ENCODE data around the gene RBM44.
"Not testable (repeated sequence)": the region's sequence is repeated elsewhere in the genome, so short reads cannot be mapped to it uniquely, and the experiment has no call there.

Gene RBM44

GRCh38 chr2:237759176-237759575 is 39.4 kb upstream of the RBM44 start:
- Histone ChIP-seq H3K4me3 (ENCODE audit: low read length) (no peak overlapping the region), H3K27me3 (ENCODE audit: control insufficient read depth, insufficient read depth, low read length) (no peaks in the 10 kb centered on the region), H3K36me3 (ENCODE audit: control insufficient read depth, insufficient read depth, low read length) (peaks cover 10% of the 10 kb centered on the region; the same call in 1 of the 2 replicates), H3K4me1 (ENCODE audit: control insufficient read depth, insufficient read depth, low read length) (no peaks in the 10 kb centered on the region), H3K9me3 (ENCODE audit: control insufficient read depth, insufficient read depth, low read length) (no peaks in the 10 kb centered on the region; the same call in 1 of the 2 replicates), H3K27ac (ENCODE audit: low read length) (no peak overlapping the region)
- no peak for DNase-seq (ENCODE audit: low read depth, low spot score)
- WGBS (ENCODE audit: insufficient coverage, insufficient read length) = no CpG with 5 or more reads among the region's 10 CpGs

DNA sequence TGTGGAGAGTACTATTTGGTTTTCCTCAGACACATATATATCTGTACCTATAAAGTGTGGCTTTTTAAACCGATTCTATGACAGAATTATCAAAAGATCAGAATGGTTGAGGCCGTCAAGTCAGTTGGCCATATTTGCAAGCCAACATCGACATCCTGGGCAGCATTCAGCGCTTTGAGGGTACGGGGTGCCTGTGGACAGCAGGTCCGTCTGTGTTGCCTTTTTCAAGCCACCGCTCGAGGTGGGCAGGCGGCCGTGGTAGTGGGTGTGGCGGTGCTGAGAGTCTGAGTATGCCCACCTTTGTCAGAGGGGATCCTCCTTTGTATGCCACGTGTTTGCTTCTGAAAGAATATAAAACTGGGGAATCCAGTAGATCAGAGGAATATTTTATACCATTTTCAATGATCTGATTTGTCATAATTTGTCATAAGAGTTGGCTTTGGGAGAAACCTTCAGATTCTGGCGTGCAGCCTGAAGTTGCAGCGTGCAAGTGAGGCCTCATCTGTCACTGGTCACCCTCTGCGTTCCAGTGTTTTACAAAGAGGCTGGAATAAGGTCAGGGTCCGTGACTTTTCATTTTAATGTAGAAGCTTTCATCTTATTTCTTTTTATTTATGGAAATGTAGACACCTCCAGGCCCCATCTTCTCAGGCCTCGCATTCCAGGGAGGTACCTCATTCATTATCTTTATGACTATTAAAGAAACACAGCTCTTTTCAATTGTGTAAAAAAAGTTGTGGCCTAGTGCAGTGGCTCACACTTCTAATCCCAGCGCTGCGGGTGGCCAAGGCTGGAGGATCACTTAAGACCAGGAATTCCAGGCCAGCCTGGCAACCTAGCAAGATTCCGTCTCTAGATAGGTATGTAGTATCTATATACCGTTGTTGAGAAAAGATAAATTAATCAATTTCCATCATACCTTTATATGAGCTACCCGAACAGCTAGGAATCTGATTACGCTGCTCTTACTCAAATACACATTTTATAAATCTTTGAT is 37.8 kb upstream of the RBM44 start:
- Histone ChIP-seq H3K9me3 (ENCODE audit: control insufficient read depth, insufficient read depth, low read length) (no peaks in the 10 kb centered on the region; the same call in 1 of the 2 replicates), H3K27me3 (ENCODE audit: control insufficient read depth, insufficient read depth, low read length) (no peaks in the 10 kb centered on the region), H3K27ac (ENCODE audit: low read length) (no peak overlapping the region), H3K4me3 (ENCODE audit: low read length) (no peak overlapping the region), H3K4me1 (ENCODE audit: control insufficient read depth, insufficient read depth, low read length) (no peaks in the 10 kb centered on the region), H3K36me3 (ENCODE audit: control insufficient read depth, insufficient read depth, low read length) (peaks cover 8% of the 10 kb centered on the region; the same call in 1 of the 2 replicates)
- WGBS (ENCODE audit: insufficient coverage, insufficient read length) = no CpG with 5 or more reads among the region's 23 CpGs
- DNase-seq (ENCODE audit: low read depth, low spot score) = no peak

DNA sequence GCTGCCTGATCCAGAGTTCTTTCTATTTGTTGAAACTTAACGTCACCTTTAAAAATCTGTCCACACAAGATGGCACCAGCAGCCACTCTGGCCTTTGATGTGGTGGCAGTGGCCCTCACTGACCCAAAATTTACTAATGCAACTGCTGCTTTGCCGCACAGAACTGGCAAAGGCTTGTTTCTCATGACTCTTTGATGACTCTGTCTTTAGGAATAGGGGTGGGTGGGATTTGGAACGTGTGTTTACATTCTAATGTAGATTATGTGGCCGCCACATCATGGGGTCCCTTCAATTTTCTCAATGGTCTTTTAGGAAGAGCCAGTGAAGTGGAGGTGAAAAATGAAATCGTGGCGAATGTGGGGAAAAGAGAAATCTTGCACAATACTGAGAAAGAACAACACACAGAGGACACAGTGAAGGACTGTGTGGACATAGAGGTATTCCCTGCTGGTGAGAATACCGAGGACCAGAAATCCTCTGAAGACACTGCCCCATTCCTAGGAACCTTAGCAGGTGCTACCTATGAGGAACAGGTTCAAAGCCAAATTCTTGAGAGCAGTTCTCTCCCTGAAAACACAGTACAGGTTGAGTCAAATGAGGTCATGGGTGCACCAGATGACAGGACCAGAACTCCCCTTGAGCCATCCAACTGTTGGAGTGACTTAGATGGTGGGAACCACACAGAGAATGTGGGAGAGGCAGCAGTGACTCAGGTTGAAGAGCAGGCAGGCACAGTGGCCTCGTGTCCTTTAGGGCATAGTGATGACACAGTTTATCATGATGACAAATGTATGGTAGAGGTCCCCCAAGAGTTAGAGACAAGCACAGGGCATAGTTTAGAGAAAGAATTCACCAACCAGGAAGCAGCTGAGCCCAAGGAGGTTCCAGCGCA is 36.0 kb upstream of the RBM44 start:
- not testable (repeated sequence) for H3K4me3 ChIP-seq (ENCODE audit: low read length); H3K36me3 ChIP-seq (ENCODE audit: control insufficient read depth, insufficient read depth, low read length); DNase-seq (ENCODE audit: low read depth, low spot score); H3K9me3 ChIP-seq (ENCODE audit: control insufficient read depth, insufficient read depth, low read length); H3K4me1 ChIP-seq (ENCODE audit: control insufficient read depth, insufficient read depth, low read length); H3K27ac ChIP-seq (ENCODE audit: low read length); H3K27me3 ChIP-seq (ENCODE audit: control insufficient read depth, insufficient read depth, low read length)
- WGBS (ENCODE audit: insufficient coverage, insufficient read length) = no CpG with 5 or more reads among the region's 9 CpGs

GRCh38 chr2:237763812-237764211 is 34.8 kb upstream of the RBM44 start:
- H3K4me1 ChIP-seq (ENCODE audit: control insufficient read depth, insufficient read depth, low read length) = no peaks in the 10 kb centered on the region
- no peak overlapping the region for H3K4me3 ChIP-seq (ENCODE audit: low read length)
- no peak for DNase-seq (ENCODE audit: low read depth, low spot score)
- no peaks in the 10 kb centered on the region for H3K9me3 ChIP-seq (ENCODE audit: control insufficient read depth, insufficient read depth, low read length)
- WGBS (ENCODE audit: insufficient coverage, insufficient read length) = no CpG with 5 or more reads among the region's 10 CpGs
- no peak overlapping the region for H3K27ac ChIP-seq (ENCODE audit: low read length)
- peaks cover 8% of the 10 kb centered on the region; the same call in 1 of the 2 replicates for H3K36me3 ChIP-seq (ENCODE audit: control insufficient read depth, insufficient read depth, low read length)
- no peaks in the 10 kb centered on the region for H3K27me3 ChIP-seq (ENCODE audit: control insufficient read depth, insufficient read depth, low read length)

DNA sequence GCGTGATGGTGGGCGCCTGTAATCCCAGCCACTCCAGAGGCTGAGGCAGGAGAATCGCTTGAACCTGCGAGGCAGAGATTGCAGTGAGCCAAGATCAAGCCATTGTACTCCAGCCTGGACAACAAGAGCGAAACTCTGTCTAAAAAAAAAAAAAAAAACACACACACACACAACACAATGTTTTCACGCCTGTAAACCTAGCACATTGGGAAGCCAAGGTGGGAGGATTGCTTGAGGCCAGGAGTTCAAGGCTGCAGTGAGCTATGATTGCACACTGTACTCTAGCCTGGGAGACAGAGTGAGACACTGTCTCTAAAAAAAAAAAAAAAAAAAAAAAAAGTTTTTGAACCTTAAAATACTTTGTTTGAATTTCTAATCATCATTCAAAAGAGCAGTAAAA is 33.5 kb upstream of the RBM44 start:
- H3K36me3 ChIP-seq (ENCODE audit: control insufficient read depth, insufficient read depth, low read length); H3K27me3 ChIP-seq (ENCODE audit: control insufficient read depth, insufficient read depth, low read length); DNase-seq (ENCODE audit: low read depth, low spot score); H3K4me1 ChIP-seq (ENCODE audit: control insufficient read depth, insufficient read depth, low read length); H3K4me3 ChIP-seq (ENCODE audit: low read length); H3K27ac ChIP-seq (ENCODE audit: low read length); H3K9me3 ChIP-seq (ENCODE audit: control insufficient read depth, insufficient read depth, low read length): not testable (repeated sequence)
- WGBS (ENCODE audit: insufficient coverage, insufficient read length) = no CpG with 5 or more reads among the region's 6 CpGs

DNA sequence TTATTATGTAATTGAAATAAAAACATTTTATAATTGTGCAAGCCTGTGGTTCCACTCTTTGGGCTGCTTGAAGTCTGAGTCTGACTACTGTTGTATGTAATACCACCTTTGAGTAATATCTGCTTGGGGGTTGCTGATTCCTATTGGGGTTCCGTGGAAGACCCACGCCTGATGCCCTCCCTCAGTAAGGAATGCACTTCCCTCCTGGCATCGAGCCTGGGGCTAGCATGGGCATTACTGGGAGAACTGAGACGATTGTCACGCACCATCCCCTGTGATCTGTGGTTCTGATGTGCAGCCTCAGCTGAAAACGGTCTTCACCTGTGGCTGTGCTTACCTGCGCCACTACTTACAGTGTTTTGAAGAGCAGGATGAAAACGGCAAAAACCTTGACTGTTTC is 32.7 kb upstream of the RBM44 start:
- Histone ChIP-seq H3K4me1 (ENCODE audit: control insufficient read depth, insufficient read depth, low read length) (no peaks in the 10 kb centered on the region), H3K36me3 (ENCODE audit: control insufficient read depth, insufficient read depth, low read length) (peaks cover 2% of the 10 kb centered on the region; the same call in 1 of the 2 replicates), H3K27me3 (ENCODE audit: control insufficient read depth, insufficient read depth, low read length) (no peaks in the 10 kb centered on the region), H3K9me3 (ENCODE audit: control insufficient read depth, insufficient read depth, low read length) (no peaks in the 10 kb centered on the region), H3K27ac (ENCODE audit: low read length) (no peak overlapping the region), H3K4me3 (ENCODE audit: low read length) (no peak overlapping the region)
- no peak for DNase-seq (ENCODE audit: low read depth, low spot score)
- no CpG with 5 or more reads among the region's 8 CpGs for WGBS (ENCODE audit: insufficient coverage, insufficient read length)

DNA sequence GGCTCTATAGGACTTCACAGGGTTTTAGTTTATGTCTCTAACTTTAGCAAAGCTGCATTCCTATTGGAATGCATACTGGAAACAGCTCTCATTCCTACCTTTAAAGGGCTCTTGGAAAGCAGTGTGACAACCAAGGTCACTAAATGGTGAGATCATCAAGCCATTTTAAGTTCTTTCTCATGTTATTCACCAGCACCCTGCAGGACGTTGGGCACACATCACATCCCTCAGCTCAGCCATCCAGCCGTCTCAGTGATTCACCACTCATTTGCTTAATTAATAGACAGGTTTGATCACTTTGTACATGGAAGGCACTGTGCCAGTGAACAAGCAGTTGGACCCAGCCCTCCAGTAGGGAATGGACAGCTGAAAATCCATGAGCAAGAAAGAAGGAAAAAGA is 32.2 kb upstream of the RBM44 start:
- Histone ChIP-seq H3K27ac (ENCODE audit: low read length) (no peak overlapping the region), H3K9me3 (ENCODE audit: control insufficient read depth, insufficient read depth, low read length) (no peaks in the 10 kb centered on the region), H3K27me3 (ENCODE audit: control insufficient read depth, insufficient read depth, low read length) (no peaks in the 10 kb centered on the region), H3K36me3 (ENCODE audit: control insufficient read depth, insufficient read depth, low read length) (peaks cover 2% of the 10 kb centered on the region; the same call in 1 of the 2 replicates), H3K4me3 (ENCODE audit: low read length) (no peak overlapping the region), H3K4me1 (ENCODE audit: control insufficient read depth, insufficient read depth, low read length) (no peaks in the 10 kb centered on the region)
- DNase-seq (ENCODE audit: low read depth, low spot score) = no peak
- no CpG with 5 or more reads among the region's 2 CpGs for WGBS (ENCODE audit: insufficient coverage, insufficient read length)

DNA sequence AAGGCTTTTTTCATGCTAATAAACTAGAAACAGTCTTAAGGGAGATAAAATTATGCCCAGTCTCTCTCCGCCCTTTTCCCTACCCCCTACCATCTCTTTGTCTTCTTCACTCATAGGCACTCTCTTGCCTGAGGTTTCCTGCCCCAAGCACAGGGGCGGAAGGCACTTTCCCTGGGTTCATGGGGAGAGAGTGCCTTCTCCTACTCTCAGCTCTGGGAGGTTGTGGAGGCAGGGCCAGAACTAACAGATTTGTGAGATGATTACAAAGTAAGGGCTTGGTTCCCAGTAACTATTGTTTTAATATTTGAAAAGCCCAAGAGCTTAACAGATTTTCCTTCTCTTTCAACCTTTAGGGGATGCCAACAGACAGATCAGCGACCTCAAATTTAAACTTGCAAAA is 26.1 kb upstream of the RBM44 start:
- no CpG with 5 or more reads among the region's 3 CpGs for WGBS (ENCODE audit: insufficient coverage, insufficient read length)
- Histone ChIP-seq H3K27ac (ENCODE audit: low read length) (no peak overlapping the region), H3K9me3 (ENCODE audit: control insufficient read depth, insufficient read depth, low read length) (no peaks in the 10 kb centered on the region), H3K4me1 (ENCODE audit: control insufficient read depth, insufficient read depth, low read length) (no peaks in the 10 kb centered on the region), H3K27me3 (ENCODE audit: control insufficient read depth, insufficient read depth, low read length) (no peaks in the 10 kb centered on the region), H3K36me3 (ENCODE audit: control insufficient read depth, insufficient read depth, low read length) (no peaks in the 10 kb centered on the region), H3K4me3 (ENCODE audit: low read length) (no peak overlapping the region)
- no peak for DNase-seq (ENCODE audit: low read depth, low spot score)

DNA sequence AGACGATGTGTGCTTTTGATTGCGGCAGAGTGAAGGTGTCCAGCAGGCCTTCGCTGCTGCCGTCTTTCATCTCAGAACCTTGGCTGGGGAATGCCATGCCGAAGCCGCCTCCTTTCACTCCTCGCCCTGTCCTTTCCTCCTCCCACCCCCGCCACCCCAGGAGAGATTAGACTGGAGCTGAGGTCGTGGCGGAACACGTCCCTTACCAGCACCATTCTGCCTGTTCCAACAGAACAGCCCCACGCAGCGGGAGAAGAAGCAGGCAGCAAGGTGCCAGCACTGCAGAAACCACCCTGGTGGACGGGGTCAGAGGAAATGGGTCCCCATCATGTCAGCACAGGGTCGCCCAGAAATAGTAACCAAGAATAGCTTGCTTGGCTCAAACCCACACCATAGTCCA is 24.8 kb upstream of the RBM44 start:
- Histone ChIP-seq H3K36me3 (ENCODE audit: control insufficient read depth, insufficient read depth, low read length) (no peaks in the 10 kb centered on the region), H3K27ac (ENCODE audit: low read length) (no peak overlapping the region), H3K9me3 (ENCODE audit: control insufficient read depth, insufficient read depth, low read length) (no peaks in the 10 kb centered on the region), H3K27me3 (ENCODE audit: control insufficient read depth, insufficient read depth, low read length) (no peaks in the 10 kb centered on the region), H3K4me3 (ENCODE audit: low read length) (no peak overlapping the region), H3K4me1 (ENCODE audit: control insufficient read depth, insufficient read depth, low read length) (no peaks in the 10 kb centered on the region)
- no CpG with 5 or more reads among the region's 15 CpGs for WGBS (ENCODE audit: insufficient coverage, insufficient read length)
- no peak for DNase-seq (ENCODE audit: low read depth, low spot score)

GRCh38 chr2:237774811-237775553 is 23.6 kb upstream of the RBM44 start:
- DNase-seq (ENCODE audit: low read depth, low spot score) = peak; percentile 39
- H3K27ac ChIP-seq (ENCODE audit: low read length) = no peak overlapping the region
- H3K27me3 ChIP-seq (ENCODE audit: control insufficient read depth, insufficient read depth, low read length) = no peaks in the 10 kb centered on the region
- H3K9me3 ChIP-seq (ENCODE audit: control insufficient read depth, insufficient read depth, low read length) = no peaks in the 10 kb centered on the region
- H3K4me3 ChIP-seq (ENCODE audit: low read length) = no peak overlapping the region
- H3K4me1 ChIP-seq (ENCODE audit: control insufficient read depth, insufficient read depth, low read length) = no peaks in the 10 kb centered on the region
- H3K36me3 ChIP-seq (ENCODE audit: control insufficient read depth, insufficient read depth, low read length) = no peaks in the 10 kb centered on the region
- no CpG with 5 or more reads among the region's 13 CpGs for WGBS (ENCODE audit: insufficient coverage, insufficient read length)

Measured in iPS DF 6.9 (cell line).